A673 (cell line): ENCODE data around the gene USP10. TPM values are rescaled to one million over a fixed set of nuclear protein-coding genes. Genes with fewer than 3 reads are reported as not detected.
A peak's percentile ranks its signal among the peaks of the same experiment; 100 is the strongest.

Experiments
- BruUV-seq: library from RNA; stranded (reverse); fragments of 400-500 nt; replicated peaks from 2 replicates; lab custom pipeline; 2021; lab: Mats Ljungman, UMichigan
- CTCF ChIA-PET: fragments of 300-600 bp; sonication (Branson Sonifier 250); formaldehyde crosslinking; loops from one replicate; lab custom pipeline; 2022; ENCODE audit warnings: antibody characterized with exemption; lab: Charles Lee
- POLR2A ChIA-PET: fragments of 300-600 bp; sonication (Branson Sonifier 250); formaldehyde crosslinking; loops from one replicate; lab custom pipeline; 2022; ENCODE audit warnings: antibody characterized with exemption; ENCODE audit not compliant: low non-redundant PET; lab: Charles Lee
- DNase-seq: peaks from one replicate; pipeline ENCODE4 v3.0.0-alpha.2; 2015; ENCODE audit warnings: low spot score
- H3K27ac ChIP-seq: fragments of 200-600 bp; sonication (generic); 2 replicates; pipeline ENCODE4 v1.5.1; 2016; ENCODE audit warnings: mixed run types, low read depth, mild to moderate bottlenecking, mixed read lengths, antibody characterized with exemption, low read length; ENCODE audit not compliant: poor library complexity, severe bottlenecking
- H3K27me3 ChIP-seq: fragments of 200-600 bp; sonication (generic); replicated peaks from 2 replicates; pipeline ENCODE4 v1.6.1; 2017; ENCODE audit warnings: mixed run types, low read depth, mild to moderate bottlenecking, mixed read lengths, antibody characterized with exemption, low read length; ENCODE audit not compliant: insufficient read depth, poor library complexity
- H3K36me3 ChIP-seq: fragments of 200-600 bp; sonication (generic); 2 replicates; pipeline ENCODE4 v1.6.1; 2016; ENCODE audit warnings: mixed run types, mild to moderate bottlenecking, mixed read lengths, antibody characterized with exemption, low read length; ENCODE audit not compliant: insufficient read depth, poor library complexity, severe bottlenecking
- H3K4me1 ChIP-seq: fragments of 200-600 bp; sonication (generic); 2 replicates; pipeline ENCODE4 v1.6.1; 2017; ENCODE audit warnings: mixed run types, mild to moderate bottlenecking, mixed read lengths, antibody characterized with exemption, low read length; ENCODE audit not compliant: insufficient read depth, poor library complexity, severe bottlenecking
- H3K4me3 ChIP-seq: fragments of 200-600 bp; sonication (generic); 2 replicates; pipeline ENCODE4 v1.5.1; 2016; ENCODE audit warnings: low read depth, mixed run types, mild to moderate bottlenecking, mixed read lengths, low read length; ENCODE audit not compliant: poor library complexity, severe bottlenecking
- H3K9me3 ChIP-seq: fragments of 200-600 bp; sonication (generic); 2 replicates; pipeline ENCODE4 v1.6.1; 2016; ENCODE audit warnings: mixed run types, low read depth, mild to moderate bottlenecking, mixed read lengths, antibody characterized with exemption, low read length; ENCODE audit not compliant: poor library complexity, severe bottlenecking
- EZH2 ChIP-seq: fragments of 200-600 bp; sonication (generic); IDR thresholded peaks from 2 replicates; pipeline ENCODE4 v1.6.1; 2017; ENCODE audit warnings: borderline replicate concordance, low read depth, mild to moderate bottlenecking, mixed read lengths, antibody characterized with exemption, low read length; ENCODE audit not compliant: poor library complexity, severe bottlenecking
- intact Hi-C: fragments of 100-400 bp; cut with micrococcal nuclease; formaldehyde crosslinking; loops from one replicate; pipeline ENCODE4 v1.10.0; 2022; ENCODE audit not compliant: unreplicated experiment
- total RNA-seq: library from RNA; stranded (reverse); gene quantifications from 2 replicates; pipeline ENCODE4 v1.2.3, GENCODE V29; 2021
- TF ChIP-seq, protein P1 (sequence below): fragments of 300-800, 200-600 bp; sonication (generic); conservative IDR thresholded peaks from 2 replicates; pipeline ENCODE4 v1.5.1; 2017; ENCODE audit warnings: low read depth, mild to moderate bottlenecking, antibody characterized with exemption, low read length, moderate library complexity, mixed read lengths

USP10 gene
- total RNA-seq, 1 experiment from 2014 or later = 171 TPM

- H3K4me3 ChIP-seq = peak overlapping the region; percentile 24
- peak; percentile 89 for DNase-seq
- POLR2A ChIA-PET = no interaction called here
- intact Hi-C loops = no loop called here
- H3K4me1 ChIP-seq = peaks cover 65% of the 10 kb centered on the region
- peaks cover 4% of the 10 kb centered on the region for H3K36me3 ChIP-seq
- H3K27ac ChIP-seq = peak overlapping the region; percentile 64
- no peaks in the 10 kb centered on the region for H3K27me3 ChIP-seq
- no TSS peak for BruUV-seq
- CTCF ChIA-PET = interaction anchor here (0.7 to 1.6 kb wide), 3 partner anchors 9 to 48 kb away, joined by 3 to 10 read pairs (median 5); no protein-coding TSS in a partner anchor
- no peak for TF ChIP-seq EZH2
- TF ChIP-seq, protein P1, sequence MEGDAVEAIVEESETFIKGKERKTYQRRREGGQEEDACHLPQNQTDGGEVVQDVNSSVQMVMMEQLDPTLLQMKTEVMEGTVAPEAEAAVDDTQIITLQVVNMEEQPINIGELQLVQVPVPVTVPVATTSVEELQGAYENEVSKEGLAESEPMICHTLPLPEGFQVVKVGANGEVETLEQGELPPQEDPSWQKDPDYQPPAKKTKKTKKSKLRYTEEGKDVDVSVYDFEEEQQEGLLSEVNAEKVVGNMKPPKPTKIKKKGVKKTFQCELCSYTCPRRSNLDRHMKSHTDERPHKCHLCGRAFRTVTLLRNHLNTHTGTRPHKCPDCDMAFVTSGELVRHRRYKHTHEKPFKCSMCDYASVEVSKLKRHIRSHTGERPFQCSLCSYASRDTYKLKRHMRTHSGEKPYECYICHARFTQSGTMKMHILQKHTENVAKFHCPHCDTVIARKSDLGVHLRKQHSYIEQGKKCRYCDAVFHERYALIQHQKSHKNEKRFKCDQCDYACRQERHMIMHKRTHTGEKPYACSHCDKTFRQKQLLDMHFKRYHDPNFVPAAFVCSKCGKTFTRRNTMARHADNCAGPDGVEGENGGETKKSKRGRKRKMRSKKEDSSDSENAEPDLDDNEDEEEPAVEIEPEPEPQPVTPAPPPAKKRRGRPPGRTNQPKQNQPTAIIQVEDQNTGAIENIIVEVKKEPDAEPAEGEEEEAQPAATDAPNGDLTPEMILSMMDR = no peak
- H3K9me3 ChIP-seq = no peaks in the 10 kb centered on the region
These were observed 20.4 kb downstream of the USP10 start for GRCh38 chr16:84720177-84720579.

DNA sequence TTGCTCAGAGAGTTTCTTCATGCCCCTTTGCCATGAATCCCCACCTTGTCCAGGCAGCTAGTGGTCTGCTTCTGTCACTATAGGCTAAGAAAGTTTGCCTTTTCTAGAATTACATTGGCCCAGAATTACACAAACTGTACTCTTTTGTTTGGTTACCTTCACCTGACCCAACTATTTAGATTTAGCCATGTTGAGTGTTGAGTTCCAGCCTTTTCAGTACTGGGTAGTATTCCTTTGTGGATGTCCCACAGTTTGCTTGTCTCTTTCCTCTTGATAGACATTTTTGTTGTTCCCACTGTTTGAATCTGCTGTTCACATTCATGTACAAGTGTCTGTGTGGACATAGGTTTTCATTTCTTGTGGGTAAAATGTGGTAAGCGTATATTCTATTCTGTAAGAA is 22.3 kb downstream of the USP10 start:
- no peaks in the 10 kb centered on the region for H3K27me3 ChIP-seq
- peaks cover 75% of the 10 kb centered on the region for H3K4me1 ChIP-seq
- no peak for DNase-seq
- POLR2A ChIA-PET = no interaction called here
- intact Hi-C loops = no loop called here
- CTCF ChIA-PET = no interaction called here
- H3K9me3 ChIP-seq = no peaks in the 10 kb centered on the region
- H3K27ac ChIP-seq = peak overlapping the region; percentile 40
- TF ChIP-seq, protein P1 = no peak
- no peak for TF ChIP-seq EZH2
- H3K4me3 ChIP-seq = no peak overlapping the region
- no peaks in the 10 kb centered on the region for H3K36me3 ChIP-seq
- BruUV-seq = no TSS peak

- ChIA-PET POLR2A (no interaction called here), CTCF (interaction anchor here (3.0 kb wide), 1 partner anchor 51 kb away, joined by 21 read pairs; no protein-coding TSS in a partner anchor)
- Histone ChIP-seq H3K36me3 (no peaks in the 10 kb centered on the region), H3K27ac (peak overlapping the region; percentile 70), H3K27me3 (no peaks in the 10 kb centered on the region), H3K4me3 (peak overlapping the region; percentile 1), H3K4me1 (peaks cover 86% of the 10 kb centered on the region), H3K9me3 (no peaks in the 10 kb centered on the region)
- BruUV-seq = no TSS peak
- intact Hi-C loops = loop anchor here (2.0 kb wide), 1 partner anchor 51 kb away; no protein-coding TSS in a partner anchor
- DNase-seq = no peak
- TF ChIP-seq, protein P1 = no peak
These were observed 24.1 kb downstream of the USP10 start for GRCh38 chr16:84723906-84724305.
